Stimulated activated CD4-positive, alpha-beta T cell treated with anti-CD3 and anti-CD28 coated beads, Interleukin-2, amount 100 ng/mL, for 24 hours (primary cell): ENCODE results near the gene KANK3.
"Not testable (repeated sequence)": the region's sequence is repeated elsewhere in the genome, so short reads cannot be mapped to it uniquely, and the experiment has no call there.

Source experiments
- DNase-seq, 2 donors: peaks; one replicate each; pipeline ENCODE4 v3.0.0-alpha.2; 2020

KANK3 gene

GRCh38 chr19:8336660-8337059 is 6.4 kb downstream of the KANK3 start:
- no peak for DNase-seq

GRCh38 chr19:8336072-8336569 is 6.9 kb downstream of the KANK3 start:
- DNase-seq: no peak

- peak in 1 of 2 donors; percentile 56 for DNase-seq
These were observed 7.6 kb downstream of the KANK3 start for GRCh38 chr19:8335343-8336071.

- peak in 1 of 2 donors; percentile 61 for DNase-seq
These were observed 8.4 kb downstream of the KANK3 start for GRCh38 chr19:8334458-8335342.

GRCh38 chr19:8333767-8334457 is 9.2 kb downstream of the KANK3 start:
- DNase-seq: no peak

GRCh38 chr19:8332976-8333766 is 9.9 kb downstream of the KANK3 start:
- DNase-seq: no peak

GRCh38 chr19:8331263-8331845 is 11.7 kb downstream of the KANK3 start:
- DNase-seq: no peak

- DNase-seq: no peak
These were observed 13.1 kb downstream of the KANK3 start for GRCh38 chr19:8329996-8330395.

GRCh38 chr19:8325454-8325853 is 17.6 kb downstream of the KANK3 start:
- DNase-seq: no peak

- DNase-seq: peak; percentile 23 to 41
These were observed 18.6 kb downstream of the KANK3 start for GRCh38 chr19:8324186-8325050.

- DNase-seq: peak in 1 of 2 donors; percentile 27
These were observed 19.3 kb downstream of the KANK3 start for GRCh38 chr19:8323781-8324185.

- DNase-seq: no peak
These were observed 20.4 kb downstream of the KANK3 start for GRCh38 chr19:8322638-8322997.

- peak in 1 of 2 donors; percentile 29 for DNase-seq
These were observed 20.9 kb downstream of the KANK3 start for GRCh38 chr19:8321986-8322637.

- DNase-seq: peak; percentile 97
These were observed 21.7 kb downstream of the KANK3 start, which contains the start of the genes NDUFA7 and RPS28 for GRCh38 chr19:8321067-8321985. TSS of gene NDUFA7 (minus strand) at chr19:8321375. CDS start at chr19:8321358, 17 bp downstream. TSS of gene RPS28 (plus strand) at chr19:8321496. CDS start at chr19:8321531, 35 bp downstream.

- peak; percentile 24 to 26 for DNase-seq
These were observed 22.4 kb downstream of the KANK3 start for GRCh38 chr19:8320564-8321066.

GRCh38 chr19:8319807-8320520 is 23.1 kb downstream of the KANK3 start:
- no peak for DNase-seq

- not testable (repeated sequence) for DNase-seq
These were observed 24.2 kb downstream of the KANK3 start for GRCh38 chr19:8318835-8319234.
